GM19438 (cell line): ENCODE measurements around the gene GRIA1.

Experiments used
- ATAC-seq: cut with Tn5 transposase; IDR thresholded peaks from one replicate; pipeline ENCODE4 v1.9.1; 2021; ENCODE audit warnings: low read depth; ENCODE audit not compliant: unreplicated experiment

Gene GRIA1

GRCh38 chr5:153496835-153497234 lies 6.4 kb downstream of the GRIA1 start:
- ATAC-seq: no peak

- no peak for ATAC-seq
Observed at GRCh38 chr5:153498516-153498915, 8.0 kb downstream of the GRIA1 start.

GRCh38 chr5:153500178-153500577 lies 9.7 kb downstream of the GRIA1 start:
- ATAC-seq: no peak

GRCh38 chr5:153504726-153505125 lies 14.3 kb downstream of the GRIA1 start:
- ATAC-seq: no peak

- no peak for ATAC-seq
Observed at GRCh38 chr5:153508700-153509099, 18.2 kb downstream of the GRIA1 start.

- no peak for ATAC-seq
Observed at GRCh38 chr5:153511622-153512021, 21.2 kb downstream of the GRIA1 start.

GRCh38 chr5:153513156-153513555 lies 22.7 kb downstream of the GRIA1 start:
- ATAC-seq: no peak

GRCh38 chr5:153515301-153515700 lies 24.8 kb downstream of the GRIA1 start:
- no peak for ATAC-seq

- ATAC-seq: no peak
Observed at GRCh38 chr5:153516504-153517240, 26.2 kb downstream of the GRIA1 start.

- no peak for ATAC-seq
Observed at GRCh38 chr5:153517241-153517611, 26.8 kb downstream of the GRIA1 start.

GRCh38 chr5:153520137-153520536 lies 29.7 kb downstream of the GRIA1 start:
- ATAC-seq: no peak

GRCh38 chr5:153520952-153521351 lies 30.5 kb downstream of the GRIA1 start:
- ATAC-seq: no peak

GRCh38 chr5:153523211-153523610 lies 32.7 kb downstream of the GRIA1 start:
- ATAC-seq: no peak

GRCh38 chr5:153523831-153524230 lies 33.4 kb downstream of the GRIA1 start:
- ATAC-seq: no peak

- no peak for ATAC-seq
Observed at GRCh38 chr5:153525536-153525935, 35.1 kb downstream of the GRIA1 start.

- ATAC-seq: no peak
Observed at GRCh38 chr5:153530357-153531143, 40.1 kb downstream of the GRIA1 start.

GRCh38 chr5:153533546-153533945 lies 43.1 kb downstream of the GRIA1 start:
- no peak for ATAC-seq

- ATAC-seq: no peak
Observed at GRCh38 chr5:153534102-153534501, 43.6 kb downstream of the GRIA1 start.

- ATAC-seq: no peak
Observed at GRCh38 chr5:153537207-153537606, 46.7 kb downstream of the GRIA1 start.

GRCh38 chr5:153539983-153540382 lies 49.5 kb downstream of the GRIA1 start:
- ATAC-seq: no peak

- no peak for ATAC-seq
Observed at GRCh38 chr5:153542536-153542935, 52.1 kb downstream of the GRIA1 start.

- ATAC-seq: no peak
Observed at GRCh38 chr5:153543288-153543687, 52.8 kb downstream of the GRIA1 start.
